ENCODE results near the gene FERMT3. TPM values are rescaled to one million over a fixed set of nuclear protein-coding genes. Genes with fewer than 3 reads are reported as not detected.

Gene FERMT3
- total and polyA plus RNA-seq, 7 donors, result 15.0 to 41.5 (median 20.4) TPM

DNA sequence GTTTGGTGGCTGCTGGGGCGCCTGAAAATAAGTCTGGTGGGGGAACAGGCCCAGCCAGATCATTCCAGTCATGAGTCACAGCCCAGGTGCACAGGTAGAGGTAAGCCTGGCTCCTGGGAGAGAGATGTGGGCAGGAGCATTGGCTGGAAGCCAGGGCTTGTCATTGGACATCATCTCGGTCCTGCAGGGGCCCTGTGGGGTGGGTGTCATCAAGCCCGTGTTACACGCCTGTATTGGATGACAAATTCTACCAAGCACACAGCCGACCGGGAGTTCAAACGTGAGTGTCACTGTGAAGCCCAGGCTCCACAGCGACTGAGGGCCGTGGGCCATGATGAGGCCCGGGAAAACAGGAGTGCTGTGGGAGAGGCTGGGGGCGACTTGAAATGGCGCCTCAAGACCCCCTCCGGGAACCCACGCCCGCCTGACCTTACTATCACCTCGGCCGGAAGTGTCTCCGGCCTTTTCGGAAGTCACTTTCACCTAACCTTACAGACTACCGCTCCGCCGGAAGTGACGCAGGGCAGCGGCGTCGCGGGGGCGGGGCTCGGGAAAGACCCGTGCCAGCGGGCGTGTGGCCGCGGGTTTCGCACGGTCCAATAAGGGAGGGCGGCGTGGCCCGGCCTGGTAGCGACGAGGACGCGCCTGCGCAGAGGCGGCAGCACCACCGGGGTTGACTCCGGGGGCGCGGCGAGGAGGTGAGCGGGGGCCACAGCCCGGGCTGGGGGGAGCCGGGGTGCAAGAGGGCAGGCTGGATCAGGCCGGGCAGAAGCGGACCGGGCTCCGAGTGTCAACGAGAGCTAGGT is 34.1 kb downstream of the FERMT3 start, which contains the start of gene FKBP2:
Gene FKBP2 (plus strand): TSS at position 661 of the 806 bp plus-strand sequence. CDS start 1,293 bp downstream, outside the sequence.
- Histone ChIP-seq H3K4me3 (peak within 1 kb of the TSS; percentile 85 to 97 (median 94)), H3K27ac (peak within 1 kb of the TSS; percentile 93 to 99 (median 98)), H3K36me3 (peaks cover 0 to 40% (median 5%) of the 10 kb centered on the region in 4 donors), H3K9me3 (no peaks in the 10 kb centered on the region), H3K27me3 (no peaks in the 10 kb centered on the region), H3K4me1 (peaks cover 0 to 53% (median 39%) of the 10 kb centered on the region in 4 donors)
- intact Hi-C loops (cut with DNase I), result no loop called here
- DNase-seq, result peak; percentile 99
- TF ChIP-seq POLR2AphosphoS5 (IDR thresholded peaks at IDR 0.05) (peak; percentile 95 to 98 (median 97)), EP300 (IDR thresholded peaks at IDR 0.05) (peak in 2 of 4 donors; percentile 33 to 79), CTCF (IDR thresholded peaks at IDR 0.05) (no peak), POLR2A (IDR thresholded peaks at IDR 0.05) (peak; percentile 78 to 87)
- WGBS, 2 donors, result 1% methylated on average over 58 of the region's 58 CpGs

DNA sequence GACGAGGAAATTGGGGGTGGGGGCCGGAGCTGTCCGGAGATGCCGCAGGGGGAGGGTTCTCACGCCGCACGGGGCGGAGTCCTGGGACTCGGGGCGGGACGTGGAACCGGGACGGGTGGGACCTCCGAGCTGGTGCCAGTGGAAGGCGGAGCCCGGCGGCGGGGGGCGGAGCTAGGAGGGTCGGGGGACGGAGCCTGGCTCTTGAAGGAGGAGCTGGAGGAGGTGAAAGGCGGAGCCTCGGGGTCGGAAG is 34.6 kb downstream of the FERMT3 start:
- intact Hi-C loops (cut with DNase I), result no loop called here
- Histone ChIP-seq H3K36me3 (peaks cover 0 to 40% (median 5%) of the 10 kb centered on the region in 4 donors), H3K9me3 (no peaks in the 10 kb centered on the region), H3K27ac (peak overlapping the region; percentile 93 to 99 (median 98)), H3K27me3 (no peaks in the 10 kb centered on the region), H3K4me1 (peaks cover 0 to 53% (median 38%) of the 10 kb centered on the region in 4 donors), H3K4me3 (peak overlapping the region; percentile 62 to 97 (median 89))
- WGBS, 2 donors, result 0 to 1% methylated on average over 24 of the region's 24 CpGs
- no peak for TF ChIP-seq POLR2AphosphoS5 (IDR thresholded peaks at IDR 0.05)
- no peak for TF ChIP-seq CTCF (IDR thresholded peaks at IDR 0.05)
- peak; percentile 100 for DNase-seq

- WGBS, 2 donors, result 0 to 1% methylated on average over 63 of the region's 63 CpGs
- intact Hi-C loops (cut with DNase I), result no loop called here
- peak; percentile 86 for DNase-seq
These were observed 35.2 kb downstream of the FERMT3 start for GRCh38 chr11:64241491-64242374.

More at GRCh38 chr11:64241491-64242374, 35.2 kb downstream of the FERMT3 start:
- no peaks in the 10 kb centered on the region for H3K27me3 ChIP-seq
- peaks cover 0 to 54% (median 38%) of the 10 kb centered on the region in 4 donors for H3K4me1 ChIP-seq
- peak overlapping the region; percentile 85 to 97 (median 94) for H3K4me3 ChIP-seq
- TF ChIP-seq CTCF (IDR thresholded peaks at IDR 0.05) (no peak), POLR2AphosphoS5 (IDR thresholded peaks at IDR 0.05) (peak; percentile 83 to 91 (median 85)), EP300 (IDR thresholded peaks at IDR 0.05) (no peak), POLR2A (IDR thresholded peaks at IDR 0.05) (peak; percentile 29 to 91)
- no peaks in the 10 kb centered on the region for H3K9me3 ChIP-seq
- peak overlapping the region; percentile 93 to 99 (median 98) for H3K27ac ChIP-seq
- peaks cover 0 to 37% (median 5%) of the 10 kb centered on the region in 4 donors for H3K36me3 ChIP-seq

Measured in sigmoid colon (tissue), 7 donors.